Brain microvascular endothelial cell (primary cell): ENCODE results near the gene SLC25A44.

Experiments
- DNase-seq: peaks from one replicate; pipeline ENCODE4 v3.0.0-alpha.2; 2020
- H3K27ac ChIP-seq: fragments of 250-450 bp; sonication (Bioruptor Pico); 2 replicates; pipeline ENCODE4 v1.5.1; 2020; ENCODE audit warnings: mild to moderate bottlenecking, moderate library complexity
- H3K27me3 ChIP-seq: fragments of 250-450 bp; sonication (Bioruptor Pico); replicated peaks from 2 replicates; pipeline ENCODE4 v1.5.1; 2020; ENCODE audit warnings: mild to moderate bottlenecking
- H3K36me3 ChIP-seq: fragments of 250-450 bp; sonication (Bioruptor Pico); replicated peaks from 2 replicates; pipeline ENCODE4 v1.5.1; 2020; ENCODE audit warnings: mild to moderate bottlenecking
- H3K4me3 ChIP-seq: 2 replicates; pipeline ENCODE4 v1.5.1; 2011; ENCODE audit warnings: low read depth, mild to moderate bottlenecking, control low read depth, low read length, moderate library complexity
- CTCF ChIP-seq: IDR thresholded peaks from 2 replicates; pipeline ENCODE4 v1.5.1; 2011; ENCODE audit warnings: low read depth, mild to moderate bottlenecking, moderate library complexity, low read length, control low read depth, inconsistent platforms; ENCODE audit errors: missing control alignments
- in situ Hi-C: cut with HindIII; loops from 2 replicates; pipeline ENCODE4 v1.10.0; 2017; ENCODE audit warnings: low sequenced_read_pairs, low pct_ligation_motif_present

Gene SLC25A44

DNA sequence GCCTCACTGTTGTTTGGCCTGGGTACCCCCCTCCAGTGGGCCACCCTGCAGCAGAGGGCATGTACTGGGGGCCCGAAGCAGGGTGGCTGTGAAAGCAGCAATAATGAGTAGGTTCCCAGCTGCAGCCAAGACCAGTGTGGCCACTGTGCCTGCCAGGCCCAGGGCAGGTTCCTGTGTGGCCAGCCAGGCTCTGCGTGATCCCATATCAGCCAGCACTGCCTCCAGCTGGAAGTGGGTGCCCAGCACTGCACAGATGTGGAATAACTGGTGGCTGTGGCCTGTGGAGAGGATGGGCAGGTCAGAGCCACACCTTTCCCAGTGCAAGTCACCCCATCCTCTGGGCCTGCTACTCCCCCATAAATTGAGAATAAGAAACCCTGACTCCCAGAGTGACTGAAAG, 50.2 kb downstream of the SLC25A44 start:
- in situ Hi-C loops: no loop called here
- Histone ChIP-seq H3K27me3 (peaks cover 7% of the 10 kb centered on the region), H3K4me3 (no peak overlapping the region), H3K27ac (no peak overlapping the region), H3K36me3 (peaks cover 5% of the 10 kb centered on the region)
- no peak for DNase-seq
- no peak for TF ChIP-seq CTCF

- DNase-seq: no peak
- peaks cover 7% of the 10 kb centered on the region for H3K27me3 ChIP-seq
- in situ Hi-C loops: no loop called here
- H3K36me3 ChIP-seq: peaks cover 10% of the 10 kb centered on the region
- H3K27ac ChIP-seq: no peak overlapping the region
- H3K4me3 ChIP-seq: no peak overlapping the region
- no peak for TF ChIP-seq CTCF
Measured at GRCh38 chr1:156244712-156245111, 50.8 kb downstream of the SLC25A44 start.

- no peak for TF ChIP-seq CTCF
- Histone ChIP-seq H3K27ac (no peak overlapping the region), H3K4me3 (peak overlapping the region; percentile 26), H3K27me3 (peaks cover 7% of the 10 kb centered on the region), H3K36me3 (peaks cover 19% of the 10 kb centered on the region)
- DNase-seq: no peak
- in situ Hi-C loops: no loop called here
Measured at GRCh38 chr1:156245451-156246232, 51.7 kb downstream of the SLC25A44 start.

- Histone ChIP-seq H3K27ac (no peak overlapping the region), H3K4me3 (peak overlapping the region; percentile 9), H3K27me3 (peaks cover 7% of the 10 kb centered on the region), H3K36me3 (peaks cover 26% of the 10 kb centered on the region)
- DNase-seq: no peak
- in situ Hi-C loops: no loop called here
- no peak for TF ChIP-seq CTCF
Measured at GRCh38 chr1:156246241-156246780, 52.4 kb downstream of the SLC25A44 start.

GRCh38 chr1:156246781-156247459, 53.0 kb downstream of the SLC25A44 start:
- no peak for DNase-seq
- Histone ChIP-seq H3K4me3 (no peak overlapping the region), H3K27ac (no peak overlapping the region), H3K27me3 (peaks cover 7% of the 10 kb centered on the region), H3K36me3 (peaks cover 32% of the 10 kb centered on the region)
- TF ChIP-seq CTCF: no peak
- in situ Hi-C loops: no loop called here
